GM12878 (cell line): ENCODE measurements around the gene KHDRBS1. TPM values are rescaled to one million over a fixed set of nuclear protein-coding genes. Genes with fewer than 3 reads are reported as not detected.

Experiments used
- ATAC-seq: fragments of 200-7000 bp; cut with Tn5 transposase; 3 replicates; pipeline ENCODE4 v1.9.1; 2020; ENCODE audit warnings: mild to moderate bottlenecking, moderate library complexity
- BruUV-seq: library from RNA; stranded (reverse); fragments of 400-500 nt; replicated peaks from 2 replicates; lab custom pipeline; 2021; lab: Mats Ljungman, UMichigan
- CTCF ChIA-PET: fragments of 300-600 bp; sonication (Branson Sonifier 250); formaldehyde crosslinking; extraction: SDS; loops from one replicate; lab custom pipeline; 2021; ENCODE audit warnings: inconsistent platforms; lab: Yijun Ruan, JAX
- POLR2A ChIA-PET: fragments of 350-600 bp; formaldehyde crosslinking; extraction: SDS; loops from one replicate; lab custom pipeline; 2021; ENCODE audit warnings: inconsistent platforms; lab: Charles Lee
- RAD21 ChIA-PET: fragments of 300-600 bp; sonication (Branson Sonifier 250); formaldehyde crosslinking; loops from one replicate; lab custom pipeline; 2023; ENCODE audit warnings: antibody characterized with exemption; ENCODE audit not compliant: unreplicated experiment; lab: Charles Lee
- SMC1A ChIA-PET: fragments of 300-600 bp; sonication (Branson Sonifier 250); formaldehyde crosslinking; loops from one replicate; lab custom pipeline; 2023; ENCODE audit not compliant: unreplicated experiment, uncharacterized antibody; lab: Charles Lee
- DNase-seq: peaks from one replicate; pipeline ENCODE4 v3.0.0-alpha.2; 2011; ENCODE audit warnings: low read depth, low spot score
- FAIRE-seq: peaks from 3 replicates; lab custom pipeline; 2011; peaks lifted over from hg19 to GRCh38; lab: Jason Lieb, UNC
- H2AFZ ChIP-seq: 2 replicates; pipeline ENCODE4 v1.6.0; 2011; ENCODE audit warnings: low read depth, low read length, control low read depth; ENCODE audit not compliant: control insufficient read depth
- H3K27ac ChIP-seq: 2 replicates; pipeline ENCODE4 v1.5.1; 2011; ENCODE audit warnings: control low read depth; ENCODE audit not compliant: control insufficient read depth, insufficient read depth
- H3K27me3 ChIP-seq, 2 experiments: replicated peaks in 1 of 2; 2 replicates each; pipeline versions ENCODE4 v1.6.0 to v1.6.1; 2011; ENCODE audit warnings: low read length in 1 of 2; ENCODE audit not compliant: control insufficient read depth in 2 of 2, insufficient read depth in 2 of 2
- H3K36me3 ChIP-seq, 2 experiments: 2 replicates each; pipeline ENCODE4 v1.5.1; 2011; ENCODE audit warnings: low read length in 1 of 2; ENCODE audit not compliant: control insufficient read depth in 2 of 2, insufficient read depth in 2 of 2
- H3K4me1 ChIP-seq: 2 replicates; pipeline ENCODE4 v1.6.1; 2011; ENCODE audit warnings: mild to moderate bottlenecking, low read length, moderate library complexity, mixed read lengths; ENCODE audit not compliant: control insufficient read depth, insufficient read depth
- H3K4me2 ChIP-seq: 2 replicates; pipeline ENCODE4 v1.6.0; 2011; ENCODE audit warnings: control low read depth; ENCODE audit not compliant: control insufficient read depth, insufficient read depth
- H3K4me3 ChIP-seq: fragments of 200-600 bp; sonication (generic); 2 replicates; pipeline ENCODE4 v1.5.1; 2016
- H3K79me2 ChIP-seq: 2 replicates; pipeline ENCODE4 v1.6.0; 2011; ENCODE audit warnings: low read length; ENCODE audit not compliant: control insufficient read depth, insufficient read depth
- H3K9ac ChIP-seq: 2 replicates; pipeline ENCODE4 v1.8.0; 2011; ENCODE audit warnings: low read length, control low read depth, mixed read lengths; ENCODE audit not compliant: control insufficient read depth, insufficient read depth
- H3K9me3 ChIP-seq: replicated peaks from 3 replicates; pipeline ENCODE4 v1.5.1; 2011; ENCODE audit warnings: mild to moderate bottlenecking, low read length; ENCODE audit not compliant: control insufficient read depth, insufficient read depth
- H4K20me1 ChIP-seq: 2 replicates; pipeline ENCODE4 v1.6.0; 2011; ENCODE audit not compliant: control insufficient read depth, insufficient read depth
- BMI1 ChIP-seq: fragments of 450-650 bp; IDR thresholded peaks from 2 replicates; pipeline ENCODE4 v1.6.1; 2016; ENCODE audit warnings: mild to moderate bottlenecking, moderate library complexity, borderline replicate concordance
- CBX3 ChIP-seq: fragments of 200-600 bp; sonication (generic); IDR thresholded peaks from 2 replicates; pipeline ENCODE4 v1.6.1; 2016; ENCODE audit warnings: low read depth, borderline replicate concordance
- CUX1 ChIP-seq: IDR thresholded peaks from 2 replicates; pipeline ENCODE4 v1.6.1; 2012; ENCODE audit warnings: improper control_type of control experiment, low read depth, low read length; ENCODE audit not compliant: insufficient replicate concordance
- E2F4 ChIP-seq: IDR thresholded peaks from 2 replicates; pipeline ENCODE4 v1.6.1; 2012; ENCODE audit warnings: low read depth, low read length, improper control_type of control experiment
- HCFC1 ChIP-seq: fragments of 150-350 bp; IDR thresholded peaks from 2 replicates; pipeline ENCODE4 v1.6.1; 2014; ENCODE audit warnings: low read length
- HDGF ChIP-seq: fragments of 450-650 bp; IDR thresholded peaks from 2 replicates; pipeline ENCODE4 v1.6.1; 2016; ENCODE audit warnings: antibody characterized with exemption
- PAX5 ChIP-seq: IDR thresholded peaks from 2 replicates; pipeline ENCODE4 v1.6.1; 2011; ENCODE audit warnings: low read depth, low read length, borderline replicate concordance
- RELA ChIP-seq: fragments of 450-650 bp; IDR thresholded peaks from 2 replicates; pipeline ENCODE4 v1.8.0; 2014; ENCODE audit warnings: borderline replicate concordance; ENCODE audit not compliant: partially characterized antibody
- SMARCA5 ChIP-seq: fragments of 450-650 bp; IDR thresholded peaks from 2 replicates; pipeline ENCODE4 v1.6.1; 2017; ENCODE audit warnings: mild to moderate bottlenecking
- SMC3 ChIP-seq: IDR thresholded peaks from 2 replicates; pipeline ENCODE4 v1.6.1; 2011; ENCODE audit warnings: low read length, improper control_type of control experiment, borderline replicate concordance
- SUZ12 ChIP-seq: fragments of 200-600 bp; sonication (generic); IDR thresholded peaks from one replicate; pipeline ENCODE4 v1.6.1; 2018; ENCODE audit warnings: antibody characterized with exemption, mild to moderate bottlenecking; ENCODE audit not compliant: unreplicated experiment
- TCF12 ChIP-seq: IDR thresholded peaks from 2 replicates; pipeline ENCODE4 v1.6.1; 2011; ENCODE audit warnings: low read depth, mild to moderate bottlenecking, low read length
- ZBTB40 ChIP-seq: fragments of 450-650 bp; IDR thresholded peaks from 2 replicates; pipeline ENCODE4 v1.6.1; 2016; ENCODE audit warnings: mild to moderate bottlenecking, moderate library complexity, borderline replicate concordance
- ZNF274 ChIP-seq: IDR thresholded peaks from one replicate; pipeline ENCODE4 v1.8.0; 2011; ENCODE audit not compliant: insufficient read length, insufficient read depth
- ZSCAN29 ChIP-seq: fragments of 450-650 bp; IDR thresholded peaks from 2 replicates; pipeline ENCODE4 v1.6.1; 2017; ENCODE audit warnings: mild to moderate bottlenecking, moderate library complexity
- WGBS: methylation state at CpG from one replicate; pipeline ENCODE4 v1.1.6; 2016; ENCODE audit warnings: low lambda C conversion rate; ENCODE audit not compliant: insufficient replicate concordance, insufficient coverage; ENCODE audit errors: missing lambda C conversion rate; 5-methylcytosine and 5-hydroxymethylcytosine counted together
- in situ Hi-C: fragments of 300-500 bp; cut with MboI; formaldehyde crosslinking; loops from 9 replicates; pipeline ENCODE4 v1.14.3; 2018; ENCODE audit warnings: mixed read lengths
- intact Hi-C: fragments of 100-400 bp; cut with micrococcal nuclease; formaldehyde crosslinking; loops from one replicate; pipeline ENCODE4 v1.14.2; 2022; ENCODE audit not compliant: unreplicated experiment
- polyA plus RNA-seq, 11 experiments: library from polyadenylated mRNA; depleted of rRNA in 4 of 11; unstranded in 6 of 11; stranded (reverse) in 5 of 11; fragments of >200 nt; fragmentation: Nextera tagmentation in 4 of 11; fragmentation: Illumina TruSeq in 1 of 11; extraction: Ambion mirVana in 4 of 11; extraction: Trizol in 1 of 11; gene quantifications; 1 replicate in 1 of 11; 2 replicates in 10 of 11; pipeline versions ENCODE4 v1.2.1 to v1.2.3, GENCODE V29; 2011 to 2016; ENCODE audit warnings: inconsistent platforms in 2 of 11, missing spikeins in 2 of 11, low read depth in 1 of 11
- total RNA-seq, 4 experiments: library from RNA; depleted of rRNA in 3 of 4; stranded (reverse); fragments of >200 nt in 3 of 4; fragmentation: Illumina TruSeq in 1 of 4; extraction: Trizol in 1 of 4; gene quantifications; 2 replicates each; pipeline versions ENCODE4 v1.2.1 to v1.2.3, GENCODE V29; 2013 to 2021

KHDRBS1 gene
- total and polyA plus RNA-seq, 10 of the 15 experiments (the other 5 are each of a cell fraction or from before 2014, with no cell fraction given), result 42.5 to 204 (median 96.0) TPM

- in situ Hi-C loops (no loop called here), intact Hi-C loops (loop anchor here (5.0 kb wide), 1 partner anchor 83 kb away; no protein-coding TSS in a partner anchor)
- no peaks in the 10 kb centered on the region for H3K27me3 ChIP-seq
- H3K27ac ChIP-seq, result no peak overlapping the region
- no TSS peak for BruUV-seq
- H3K4me1 ChIP-seq, result peaks cover 17% of the 10 kb centered on the region
- no peak for FAIRE-seq
- ChIA-PET CTCF (interaction anchor here (1.0 to 8.5 kb wide), 8 partner anchors 11 to 94 kb away, joined by 4 to 76 read pairs (median 8); partner anchors contain the start of gene TMEM39B), SMC1A (interaction anchor here (1.0 to 7.5 kb wide), 4 partner anchors 14 to 84 kb away, joined by 3 to 45 read pairs (median 14); no protein-coding TSS in a partner anchor), POLR2A (no interaction called here), RAD21 (interaction anchor here (0.6 to 2.0 kb wide), 7 partner anchors 15 to 84 kb away, joined by 3 to 7 read pairs (median 3); no protein-coding TSS in a partner anchor)
- H3K36me3 ChIP-seq, result no peaks in the 10 kb centered on the region
- H3K4me2 ChIP-seq, result no peak overlapping the region
- H3K9ac ChIP-seq, result no peak overlapping the region
- 66% methylated on average over 4 of the region's 4 CpGs for WGBS
- H3K4me3 ChIP-seq, result no peak overlapping the region
- H3K79me2 ChIP-seq, result no peaks in the 10 kb centered on the region
- H3K9me3 ChIP-seq, result no peaks in the 10 kb centered on the region
- H2AFZ ChIP-seq, result no peak overlapping the region
- no peak for ATAC-seq
- H4K20me1 ChIP-seq, result no peaks in the 10 kb centered on the region
- no peak for DNase-seq
- no peak for TF ChIP-seq SMC3
- TF ChIP-seq BMI1, result no peak
- TF ChIP-seq CBX3, result no peak
- TF ChIP-seq HDGF, result no peak
- TF ChIP-seq ZSCAN29, result no peak
- TF ChIP-seq HCFC1, result no peak
- no peak for TF ChIP-seq E2F4
- TF ChIP-seq SUZ12, result no peak
- TF ChIP-seq PAX5, result no peak
- no peak for TF ChIP-seq TCF12
- TF ChIP-seq ZBTB40, result no peak
- no peak for TF ChIP-seq RELA
- no peak for TF ChIP-seq SMARCA5
- no peak for TF ChIP-seq CUX1
- no peak for TF ChIP-seq ZNF274
These were observed 34.7 kb upstream of the KHDRBS1 start for GRCh38 chr1:31978843-31979400.
